HG02623 (cell line): ENCODE measurements around the gene CARD19.

Source experiments
- ATAC-seq: cut with Tn5 transposase; IDR thresholded peaks from one replicate; pipeline ENCODE4 v1.9.1; 2021; ENCODE audit warnings: moderate library complexity; ENCODE audit not compliant: unreplicated experiment

Gene CARD19

DNA sequence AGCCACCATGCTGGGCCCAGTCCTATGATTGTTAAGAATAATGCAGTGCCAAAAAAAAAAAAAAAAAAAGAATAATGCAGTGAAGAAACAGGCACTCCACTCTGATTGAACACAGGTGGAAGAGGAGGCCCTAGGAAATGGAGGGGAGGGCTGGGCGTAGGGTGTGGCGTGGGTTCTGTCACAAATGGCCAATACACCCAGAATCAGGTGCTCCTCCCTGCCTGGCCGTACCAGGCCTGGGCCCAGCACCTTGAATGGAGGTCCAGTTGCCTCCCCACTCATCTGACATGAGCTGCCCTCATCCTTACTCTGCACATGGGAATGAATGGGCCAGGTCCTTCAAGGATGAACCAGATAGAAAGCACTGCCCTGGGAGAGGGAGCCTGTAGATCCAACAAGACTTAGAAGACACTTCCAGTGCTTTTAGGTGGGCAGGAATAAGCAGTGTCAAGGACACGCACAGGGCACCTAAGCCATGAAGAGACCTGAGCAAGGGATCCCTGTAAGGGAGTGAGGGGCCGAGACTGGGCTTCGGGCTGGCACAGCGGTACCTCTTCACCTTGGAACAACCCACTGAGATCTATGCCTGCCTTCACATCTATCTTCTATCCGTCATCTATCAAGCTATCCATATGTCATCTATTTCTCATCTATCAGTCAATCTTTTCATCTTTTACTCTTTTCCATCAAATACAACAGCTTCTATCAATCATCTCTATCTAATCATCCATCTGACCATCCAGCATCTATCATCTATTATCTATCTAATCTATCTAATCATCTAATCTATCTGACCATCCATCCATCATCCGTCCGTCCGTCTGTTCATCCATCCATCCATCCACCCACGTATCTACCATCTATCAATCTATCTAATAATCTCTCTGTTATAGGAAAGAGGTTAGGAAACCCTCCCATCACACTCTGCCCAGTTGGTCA lies 22.2 kb downstream of the CARD19 start:
- no peak for ATAC-seq

- no peak for ATAC-seq
These were observed 23.1 kb downstream of the CARD19 start for GRCh38 chr9:93118863-93119702.

DNA sequence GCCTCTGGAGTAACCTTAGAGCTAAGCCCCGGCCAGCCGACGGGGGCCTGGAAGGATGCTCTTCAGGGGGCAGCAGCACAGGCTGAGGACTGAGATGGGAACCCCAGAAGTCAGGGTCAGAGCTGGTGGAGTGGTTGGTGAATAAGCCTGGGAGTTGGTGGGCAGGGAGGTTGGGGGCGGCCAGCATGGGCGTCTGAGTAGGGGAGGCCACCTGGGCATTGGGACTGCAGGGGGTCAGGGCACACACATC lies 23.6 kb downstream of the CARD19 start:
- ATAC-seq: no peak

DNA sequence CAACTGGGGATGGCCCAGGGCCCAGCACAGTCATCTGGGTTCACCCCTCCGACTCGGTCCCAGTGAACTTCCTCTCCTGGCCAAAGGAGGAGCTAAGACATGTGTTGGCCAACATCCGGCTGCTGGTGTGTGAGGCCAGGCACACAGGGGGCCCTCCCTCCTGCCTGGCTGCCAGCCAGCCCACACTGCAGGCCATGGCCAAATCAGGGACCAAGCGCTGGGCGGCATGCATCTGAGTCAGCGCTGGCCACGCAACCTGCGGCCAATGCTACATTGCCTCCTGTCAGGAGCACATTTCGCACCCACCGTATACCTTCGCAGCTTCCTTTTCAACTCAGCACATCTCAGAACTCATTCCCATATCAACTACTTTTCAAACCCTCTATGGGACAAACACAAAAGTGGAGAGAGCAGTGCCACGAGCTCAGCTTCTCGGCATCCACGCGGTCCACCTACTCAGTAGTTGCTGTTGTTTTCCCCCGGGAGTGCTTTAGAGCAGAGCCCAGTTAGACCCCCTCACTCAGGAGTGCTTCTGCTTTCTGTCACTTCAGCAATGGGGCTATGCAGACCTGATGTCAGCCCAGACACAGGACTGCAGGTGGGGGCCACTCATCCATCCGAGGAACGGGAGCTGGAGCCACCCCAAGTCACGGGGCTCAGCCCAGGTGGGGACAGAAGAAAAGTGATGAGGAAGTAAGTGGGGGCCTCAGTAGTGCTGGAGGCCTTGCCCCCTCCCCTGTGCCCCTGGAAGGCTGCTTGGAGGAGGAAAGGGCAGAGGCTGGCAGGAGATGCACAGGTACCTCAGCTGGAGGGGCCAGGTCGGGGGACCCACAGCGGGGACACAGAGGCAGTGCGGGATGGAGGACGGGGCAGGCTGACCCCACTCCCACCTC lies 24.2 kb downstream of the CARD19 start:
- peak; percentile 85 for ATAC-seq

GRCh38 chr9:93120846-93121315 lies 24.9 kb downstream of the CARD19 start:
- ATAC-seq: no peak

- no peak for ATAC-seq
These were observed 25.6 kb downstream of the CARD19 start for GRCh38 chr9:93121316-93122241.

GRCh38 chr9:93122721-93123221 lies 26.8 kb downstream of the CARD19 start:
- no peak for ATAC-seq

DNA sequence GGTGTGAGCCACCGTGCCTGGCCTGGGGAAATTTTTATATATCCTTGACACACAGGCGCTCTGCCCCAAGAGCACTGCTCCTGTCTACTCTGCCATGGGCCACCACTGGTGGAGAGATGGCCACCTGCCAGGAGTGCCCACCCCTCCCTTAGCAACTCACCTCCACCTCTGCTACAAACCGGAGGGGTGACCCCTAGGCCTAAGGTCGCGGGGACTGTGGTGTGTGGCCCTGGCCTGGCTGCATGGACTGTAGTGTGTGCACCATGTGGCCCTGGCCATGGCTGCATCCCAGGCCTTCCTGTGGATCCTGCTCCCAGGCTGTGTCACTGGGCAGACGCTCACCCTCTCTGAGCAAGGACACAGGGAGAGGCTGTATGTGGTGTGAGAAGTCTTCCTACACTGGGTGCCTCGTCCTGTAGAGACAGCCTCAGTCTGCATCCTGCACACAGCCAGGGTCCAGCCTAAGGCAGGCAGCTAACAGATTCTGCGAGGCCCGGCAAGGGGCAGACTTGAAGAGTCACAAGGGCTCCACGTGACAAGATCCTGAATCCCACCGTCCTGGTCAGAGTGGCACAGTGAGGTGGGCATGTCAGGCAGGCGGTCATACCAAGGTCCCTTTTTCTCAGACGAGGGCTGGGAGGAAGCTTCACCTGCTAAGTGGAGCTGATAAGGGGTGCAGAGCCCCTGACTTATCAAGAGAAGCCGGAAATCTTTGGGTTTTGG lies 27.7 kb downstream of the CARD19 start:
- no peak for ATAC-seq

- ATAC-seq: no peak
These were observed 28.8 kb downstream of the CARD19 start for GRCh38 chr9:93124793-93125192.

GRCh38 chr9:93125331-93125894 lies 29.4 kb downstream of the CARD19 start:
- ATAC-seq: no peak

DNA sequence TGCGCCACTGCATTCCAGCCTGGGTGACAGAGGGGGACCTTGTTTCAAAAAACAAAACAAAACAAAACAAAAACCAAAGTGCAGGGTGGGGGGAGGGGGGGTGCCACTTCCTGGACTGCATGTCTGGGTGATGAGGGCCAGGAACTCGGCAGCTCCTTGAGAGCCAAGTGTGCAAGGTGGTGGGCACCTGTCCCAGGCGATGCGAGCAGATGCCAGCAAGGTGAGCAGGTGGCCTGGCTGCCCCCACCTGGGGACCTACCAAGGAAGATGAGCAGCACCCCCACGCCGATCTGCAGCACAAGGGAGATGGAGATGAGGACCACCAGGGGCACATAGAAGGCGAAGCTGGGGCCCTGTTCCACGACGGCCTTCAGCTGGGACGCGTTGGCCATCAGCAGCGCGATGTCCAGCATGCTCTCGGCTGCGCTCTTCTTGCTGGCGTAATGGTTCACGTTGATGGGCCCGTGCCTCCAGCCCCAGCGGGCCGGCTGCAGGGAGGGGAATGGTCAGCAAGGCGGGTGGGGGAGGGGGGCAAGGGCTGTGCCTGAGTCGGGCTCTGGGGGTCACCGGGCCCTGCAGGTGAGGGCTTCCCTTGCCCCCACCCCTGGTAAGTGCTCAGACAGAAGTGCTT lies 30.2 kb downstream of the CARD19 start:
- ATAC-seq: no peak

GRCh38 chr9:93126825-93127368 lies 30.9 kb downstream of the CARD19 start:
- ATAC-seq: no peak

DNA sequence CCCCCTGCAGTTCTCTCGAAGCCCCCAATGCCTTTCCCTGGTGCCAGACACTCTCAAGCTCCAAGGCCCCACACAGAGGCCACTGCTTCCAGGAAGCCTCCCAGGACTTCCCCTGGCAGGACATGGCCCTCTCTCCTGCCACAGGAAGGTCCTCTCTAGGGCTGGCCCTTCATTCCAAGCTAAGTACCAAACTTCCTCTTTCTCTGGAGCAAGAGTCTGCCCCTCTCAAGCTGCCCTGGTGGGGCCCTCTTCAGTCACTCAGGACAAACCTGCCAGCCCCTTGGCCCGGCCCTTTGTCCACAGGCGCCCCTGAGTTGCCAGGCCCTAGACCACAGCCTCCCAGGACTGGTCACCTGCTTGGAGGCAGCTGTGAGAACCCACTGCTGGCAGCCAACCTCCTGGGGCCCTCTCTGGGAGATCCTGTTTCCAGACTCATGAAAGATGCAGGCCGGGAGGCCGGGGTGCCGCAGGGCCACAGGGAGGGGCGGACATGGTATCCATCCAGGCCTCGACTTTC lies 31.4 kb downstream of the CARD19 start:
- no peak for ATAC-seq

GRCh38 chr9:93128011-93128714 lies 32.1 kb downstream of the CARD19 start:
- ATAC-seq: no peak

DNA sequence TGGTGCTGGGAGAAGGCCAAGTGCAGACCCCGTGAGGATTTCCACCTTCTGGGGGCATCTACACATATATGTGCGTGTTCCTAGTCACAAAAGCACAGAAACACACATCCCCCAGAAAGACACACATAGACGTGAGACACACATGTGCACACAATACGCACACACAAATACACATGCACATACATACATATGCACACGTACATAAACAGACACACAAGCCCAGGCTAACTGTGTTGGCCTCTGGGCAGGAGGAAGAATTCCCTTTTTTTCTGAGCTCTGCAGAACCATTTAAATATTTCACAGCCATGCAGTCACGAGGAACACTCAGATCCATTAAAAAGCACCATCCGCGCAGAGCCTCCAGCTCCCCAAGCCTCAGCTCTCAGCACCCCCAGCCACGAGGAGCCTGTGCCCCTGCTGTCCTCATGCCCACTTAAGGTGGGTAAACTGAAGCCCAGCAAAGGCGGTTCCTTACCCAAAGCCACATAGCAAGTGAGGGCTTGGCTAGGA lies 32.8 kb downstream of the CARD19 start:
- ATAC-seq: no peak

GRCh38 chr9:93129286-93129685 lies 33.3 kb downstream of the CARD19 start:
- no peak for ATAC-seq
